ENCODE measurements around the gene KY.
"Not testable (repeated sequence)": the region's sequence is repeated elsewhere in the genome, so short reads cannot be mapped to it uniquely, and the experiment has no call there.

Gene KY

DNA sequence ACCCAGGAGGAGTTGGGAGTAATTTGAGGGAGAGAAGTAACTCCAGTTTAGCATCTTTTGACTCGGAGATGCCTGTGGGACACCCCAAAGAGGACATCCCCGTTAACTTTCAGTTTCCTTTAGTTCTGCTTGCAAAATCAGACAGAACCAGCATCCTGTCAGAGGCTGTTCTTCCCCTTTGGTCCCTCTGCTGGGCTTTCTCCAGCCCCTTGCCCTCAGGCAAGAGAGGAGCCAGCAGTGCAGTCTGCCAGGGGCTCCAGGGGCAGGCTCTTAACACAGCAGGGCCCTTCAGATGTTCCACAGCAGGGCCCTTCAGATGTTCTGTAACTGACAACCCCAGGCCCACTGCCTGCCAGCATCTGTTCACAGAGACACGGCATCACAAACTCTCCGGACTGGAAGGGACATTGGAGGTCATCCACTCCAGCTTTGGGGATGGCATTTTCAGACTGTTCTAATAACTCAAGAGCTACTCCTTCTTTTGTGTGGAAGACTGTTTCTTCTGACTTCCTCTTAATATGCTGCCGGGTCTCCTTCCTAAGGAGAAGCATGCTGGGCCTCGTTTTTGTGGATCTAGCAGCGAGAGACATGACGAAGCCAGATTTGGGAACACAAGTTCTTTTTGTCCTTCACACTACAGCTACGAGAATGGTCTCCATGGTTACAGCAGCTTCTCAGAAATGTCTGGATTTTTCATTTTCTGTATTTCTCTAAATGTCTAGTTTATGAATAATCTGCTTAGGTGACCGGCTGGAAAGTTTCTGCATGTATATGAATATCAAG lies 51.9 kb downstream of the KY start:
- H3K27me3 ChIP-seq (ENCODE audit: control insufficient read depth, insufficient read depth, low read length): no peaks in the 10 kb centered on the region
- no peak overlapping the region for H3K27ac ChIP-seq (ENCODE audit: low read depth, low read length)
- H3K9ac ChIP-seq (ENCODE audit: low read length): no peak overlapping the region
- no peak overlapping the region for H3K4me3 ChIP-seq (ENCODE audit: low read length)
- no peaks in the 10 kb centered on the region for H3K36me3 ChIP-seq (ENCODE audit: control insufficient read depth, insufficient read depth, low read length)
- no peaks in the 10 kb centered on the region for H3K4me1 ChIP-seq (ENCODE audit: control insufficient read depth, insufficient read depth, low read length)

DNA sequence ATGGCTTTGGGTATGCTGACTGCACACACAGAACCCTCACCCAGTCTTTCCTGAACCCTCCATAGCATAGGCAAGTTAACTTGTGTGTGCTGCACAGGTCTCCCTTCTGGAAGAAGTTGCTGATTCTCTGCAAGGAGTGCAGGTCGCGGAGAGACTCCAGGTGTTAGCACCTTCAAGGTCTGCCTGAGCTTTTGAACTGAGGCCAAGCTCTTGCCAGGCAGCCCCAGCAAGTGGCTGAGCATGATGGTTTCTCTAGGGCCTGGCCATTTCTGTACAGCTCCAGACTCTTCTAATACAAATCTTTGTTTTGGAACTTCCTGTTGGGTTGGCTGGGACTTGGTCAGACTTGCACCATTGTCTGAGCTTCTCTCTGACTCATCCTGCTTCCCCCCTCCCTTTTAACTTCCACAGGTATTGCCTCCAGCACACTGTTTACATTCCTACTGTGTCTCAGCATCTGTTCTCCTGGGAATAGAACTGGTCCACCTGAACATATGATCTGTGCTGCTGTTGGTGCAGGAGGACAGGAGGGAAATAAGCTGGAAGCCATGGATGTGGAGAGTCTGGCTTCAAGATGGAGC lies 53.3 kb downstream of the KY start:
- no peaks in the 10 kb centered on the region for H3K27me3 ChIP-seq (ENCODE audit: control insufficient read depth, insufficient read depth, low read length)
- H3K4me1 ChIP-seq (ENCODE audit: control insufficient read depth, insufficient read depth, low read length): no peaks in the 10 kb centered on the region
- H3K4me3 ChIP-seq (ENCODE audit: low read length): no peak overlapping the region
- no peaks in the 10 kb centered on the region for H3K36me3 ChIP-seq (ENCODE audit: control insufficient read depth, insufficient read depth, low read length)
- H3K27ac ChIP-seq (ENCODE audit: low read depth, low read length): no peak overlapping the region
- H3K9ac ChIP-seq (ENCODE audit: low read length): no peak overlapping the region

DNA sequence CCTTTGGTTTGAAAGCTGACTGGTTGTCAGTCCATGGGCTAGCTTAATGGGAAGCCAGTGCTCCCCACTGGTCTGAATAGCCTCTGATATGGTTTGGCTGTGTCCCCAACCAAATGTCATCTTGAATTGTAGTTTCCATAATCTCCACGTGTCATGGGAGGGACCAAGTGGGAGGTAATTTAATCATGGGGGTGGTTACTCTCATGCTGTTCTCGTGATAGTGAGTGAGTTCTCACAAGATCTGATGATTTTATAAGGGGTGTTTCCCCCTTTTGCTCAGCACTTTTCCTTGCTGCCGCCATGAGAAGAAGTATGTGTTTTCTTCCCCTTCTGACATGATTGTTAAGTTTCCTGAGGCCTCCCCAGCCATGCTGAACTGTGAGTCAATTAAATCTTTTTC lies 55.8 kb downstream of the KY start:
- not testable (repeated sequence) for H3K4me1 ChIP-seq (ENCODE audit: control insufficient read depth, insufficient read depth, low read length); H3K27ac ChIP-seq (ENCODE audit: low read depth, low read length); H3K27me3 ChIP-seq (ENCODE audit: control insufficient read depth, insufficient read depth, low read length); H3K4me3 ChIP-seq (ENCODE audit: low read length); H3K36me3 ChIP-seq (ENCODE audit: control insufficient read depth, insufficient read depth, low read length); H3K9ac ChIP-seq (ENCODE audit: low read length)

DNA sequence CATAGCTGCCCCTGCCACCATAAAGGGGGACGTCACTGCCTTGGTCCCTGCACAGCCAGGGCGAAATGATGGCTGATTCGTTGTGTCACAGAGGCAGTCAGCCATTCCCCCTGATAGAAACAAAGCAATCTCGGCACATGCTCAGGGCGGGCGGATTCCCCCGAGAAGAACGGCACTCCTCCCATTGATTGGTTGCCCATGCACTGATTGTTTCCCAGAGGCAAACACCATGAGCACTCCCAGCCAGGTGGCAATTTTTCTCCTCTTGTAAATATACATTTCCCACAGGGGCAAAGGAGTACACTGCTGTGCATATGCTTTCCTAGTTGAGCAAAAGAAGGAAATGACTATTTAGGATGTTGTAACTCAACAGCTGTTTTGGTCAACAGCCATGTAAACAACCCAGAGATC lies 56.5 kb downstream of the KY start:
- H3K4me3 ChIP-seq (ENCODE audit: low read length): no peak overlapping the region
- no peak overlapping the region for H3K27ac ChIP-seq (ENCODE audit: low read depth, low read length)
- H3K27me3 ChIP-seq (ENCODE audit: control insufficient read depth, insufficient read depth, low read length): no peaks in the 10 kb centered on the region
- H3K36me3 ChIP-seq (ENCODE audit: control insufficient read depth, insufficient read depth, low read length): no peaks in the 10 kb centered on the region
- no peaks in the 10 kb centered on the region for H3K4me1 ChIP-seq (ENCODE audit: control insufficient read depth, insufficient read depth, low read length)
- H3K9ac ChIP-seq (ENCODE audit: low read length): no peak overlapping the region

GRCh38 chr3:134592806-134593205 lies 58.0 kb downstream of the KY start:
- H3K27ac ChIP-seq (ENCODE audit: low read depth, low read length): no peak overlapping the region
- no peak overlapping the region for H3K9ac ChIP-seq (ENCODE audit: low read length)
- no peak overlapping the region for H3K4me3 ChIP-seq (ENCODE audit: low read length)

GRCh38 chr3:134590766-134591165 lies 60.1 kb downstream of the KY start:
- Histone ChIP-seq H3K36me3 (ENCODE audit: control insufficient read depth, insufficient read depth, low read length) (no peaks in the 10 kb centered on the region), H3K9ac (ENCODE audit: low read length) (no peak overlapping the region), H3K4me3 (ENCODE audit: low read length) (no peak overlapping the region), H3K27me3 (ENCODE audit: control insufficient read depth, insufficient read depth, low read length) (no peaks in the 10 kb centered on the region), H3K4me1 (ENCODE audit: control insufficient read depth, insufficient read depth, low read length) (no peaks in the 10 kb centered on the region), H3K27ac (ENCODE audit: low read depth, low read length) (no peak overlapping the region)

More at GRCh38 chr3:134592806-134593205, 58.0 kb downstream of the KY start:
- Histone ChIP-seq H3K27me3 (ENCODE audit: control insufficient read depth, insufficient read depth, low read length) (no peaks in the 10 kb centered on the region), H3K4me1 (ENCODE audit: control insufficient read depth, insufficient read depth, low read length) (no peaks in the 10 kb centered on the region), H3K36me3 (ENCODE audit: control insufficient read depth, insufficient read depth, low read length) (no peaks in the 10 kb centered on the region)

GRCh38 chr3:134579141-134579665 lies 71.6 kb downstream of the KY start:
- H3K27me3 ChIP-seq (ENCODE audit: control insufficient read depth, insufficient read depth, low read length): no peaks in the 10 kb centered on the region
- no peaks in the 10 kb centered on the region for H3K4me1 ChIP-seq (ENCODE audit: control insufficient read depth, insufficient read depth, low read length)
- no peak overlapping the region for H3K9ac ChIP-seq (ENCODE audit: low read length)
- no peaks in the 10 kb centered on the region for H3K36me3 ChIP-seq (ENCODE audit: control insufficient read depth, insufficient read depth, low read length)
- no peak overlapping the region for H3K27ac ChIP-seq (ENCODE audit: low read depth, low read length)
- no peak overlapping the region for H3K4me3 ChIP-seq (ENCODE audit: low read length)

DNA sequence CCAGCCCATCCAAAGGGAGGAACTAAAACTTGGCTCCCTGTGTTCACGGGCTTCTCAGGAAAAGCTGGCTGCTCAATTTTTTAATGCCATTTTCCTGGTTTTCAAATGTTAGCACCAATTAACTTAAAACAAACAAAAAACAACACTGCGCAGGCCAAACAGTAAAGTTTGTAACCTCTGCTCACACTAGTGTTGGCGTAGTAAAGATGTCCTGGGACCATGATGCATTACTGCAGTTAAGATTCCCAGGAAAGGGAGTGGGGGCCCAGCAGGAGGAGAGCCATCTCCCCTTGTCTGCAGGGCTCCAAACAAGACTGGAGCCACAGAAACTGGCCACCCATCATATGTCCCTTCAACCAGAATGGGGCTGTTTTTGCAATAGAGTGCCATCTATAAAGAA lies 74.0 kb downstream of the KY start:
- no peak overlapping the region for H3K4me3 ChIP-seq (ENCODE audit: low read length)
- H3K4me1 ChIP-seq (ENCODE audit: control insufficient read depth, insufficient read depth, low read length): no peaks in the 10 kb centered on the region
- no peak overlapping the region for H3K9ac ChIP-seq (ENCODE audit: low read length)
- H3K27ac ChIP-seq (ENCODE audit: low read depth, low read length): no peak overlapping the region
- H3K27me3 ChIP-seq (ENCODE audit: control insufficient read depth, insufficient read depth, low read length): no peaks in the 10 kb centered on the region
- no peaks in the 10 kb centered on the region for H3K36me3 ChIP-seq (ENCODE audit: control insufficient read depth, insufficient read depth, low read length)

DNA sequence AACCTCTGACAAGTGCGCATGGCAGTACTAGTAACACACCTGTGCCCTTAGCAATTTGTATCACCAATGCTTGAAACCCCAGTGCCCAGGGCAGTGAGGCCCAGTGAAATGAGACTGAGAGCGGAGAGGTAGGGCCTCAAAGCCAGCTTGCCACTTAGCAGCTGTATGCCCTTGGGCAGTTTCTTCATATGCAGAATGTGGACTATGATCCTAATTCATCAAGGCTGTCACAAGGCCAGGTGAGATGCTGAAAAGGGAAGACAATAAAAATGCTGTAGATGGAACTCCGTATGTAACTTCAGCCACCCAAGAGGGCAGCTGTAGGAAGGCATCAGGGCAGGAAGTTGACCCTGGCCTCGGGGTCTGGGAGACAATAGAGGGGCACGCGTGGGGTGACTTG lies 74.4 kb downstream of the KY start:
- Histone ChIP-seq H3K27me3 (ENCODE audit: control insufficient read depth, insufficient read depth, low read length) (no peaks in the 10 kb centered on the region), H3K9ac (ENCODE audit: low read length) (no peak overlapping the region), H3K4me3 (ENCODE audit: low read length) (no peak overlapping the region), H3K27ac (ENCODE audit: low read depth, low read length) (no peak overlapping the region), H3K36me3 (ENCODE audit: control insufficient read depth, insufficient read depth, low read length) (no peaks in the 10 kb centered on the region), H3K4me1 (ENCODE audit: control insufficient read depth, insufficient read depth, low read length) (no peaks in the 10 kb centered on the region)

- not testable (repeated sequence) for H3K4me3 ChIP-seq (ENCODE audit: low read length); H3K27me3 ChIP-seq (ENCODE audit: control insufficient read depth, insufficient read depth, low read length); H3K9ac ChIP-seq (ENCODE audit: low read length); H3K36me3 ChIP-seq (ENCODE audit: control insufficient read depth, insufficient read depth, low read length); H3K4me1 ChIP-seq (ENCODE audit: control insufficient read depth, insufficient read depth, low read length); H3K27ac ChIP-seq (ENCODE audit: low read depth, low read length)
These were observed 80.9 kb downstream of the KY start for GRCh38 chr3:134569899-134570298.

- Histone ChIP-seq H3K27me3 (ENCODE audit: control insufficient read depth, insufficient read depth, low read length) (no peaks in the 10 kb centered on the region), H3K4me1 (ENCODE audit: control insufficient read depth, insufficient read depth, low read length) (no peaks in the 10 kb centered on the region), H3K9ac (ENCODE audit: low read length) (no peak overlapping the region), H3K27ac (ENCODE audit: low read depth, low read length) (no peak overlapping the region), H3K36me3 (ENCODE audit: control insufficient read depth, insufficient read depth, low read length) (no peaks in the 10 kb centered on the region), H3K4me3 (ENCODE audit: low read length) (no peak overlapping the region)
These were observed 82.0 kb downstream of the KY start for GRCh38 chr3:134568790-134569189.

GRCh38 chr3:134567605-134568004 lies 83.2 kb downstream of the KY start:
- H3K27me3 ChIP-seq (ENCODE audit: control insufficient read depth, insufficient read depth, low read length): no peaks in the 10 kb centered on the region
- H3K4me3 ChIP-seq (ENCODE audit: low read length): no peak overlapping the region
- H3K9ac ChIP-seq (ENCODE audit: low read length): no peak overlapping the region
- no peaks in the 10 kb centered on the region for H3K4me1 ChIP-seq (ENCODE audit: control insufficient read depth, insufficient read depth, low read length)
- H3K27ac ChIP-seq (ENCODE audit: low read depth, low read length): no peak overlapping the region
- peaks cover 2% of the 10 kb centered on the region for H3K36me3 ChIP-seq (ENCODE audit: control insufficient read depth, insufficient read depth, low read length)

GRCh38 chr3:134564991-134565390 lies 85.8 kb downstream of the KY start:
- H3K27me3 ChIP-seq (ENCODE audit: control insufficient read depth, insufficient read depth, low read length): no peaks in the 10 kb centered on the region
- H3K9ac ChIP-seq (ENCODE audit: low read length): no peak overlapping the region
- peaks cover 7% of the 10 kb centered on the region for H3K36me3 ChIP-seq (ENCODE audit: control insufficient read depth, insufficient read depth, low read length)
- no peak overlapping the region for H3K27ac ChIP-seq (ENCODE audit: low read depth, low read length)
- no peak overlapping the region for H3K4me3 ChIP-seq (ENCODE audit: low read length)
- H3K4me1 ChIP-seq (ENCODE audit: control insufficient read depth, insufficient read depth, low read length): no peaks in the 10 kb centered on the region
